Activated naive CD4-positive, alpha-beta T cell treated with anti-CD3 and anti-CD28 coated beads, Interleukin-2, amount 50 U/mL, for 72 hours (primary cell): ENCODE data around the gene CANT1. TPM values are rescaled to one million over a fixed set of nuclear protein-coding genes. Genes with fewer than 3 reads are reported as not detected.
"Not testable (repeated sequence)": the region's sequence is repeated elsewhere in the genome, so short reads cannot be mapped to it uniquely, and the experiment has no call there.

ENCODE experiments used
- ATAC-seq, 2 donors: fragments of 150-1000 bp; cut with Tn5 transposase; 2 replicates each; pipeline ENCODE4 v1.10.0; 2021; ENCODE audit warnings: mild to moderate bottlenecking in 2 of 2, moderate library complexity in 2 of 2
- DNase-seq, 2 donors: peaks; one replicate each; pipeline ENCODE4 v3.0.0; 2021 to 2022; ENCODE audit warnings: low spot score in 2 of 2
- H3K27ac Mint-ChIP-seq, 2 donors: one replicate each; pipeline ENCODE4 v1.8.0; 2022; ENCODE audit warnings: mild to moderate bottlenecking in 2 of 2, mixed read lengths in 2 of 2
- H3K36me3 Mint-ChIP-seq, 2 donors: one replicate each; pipeline ENCODE4 v1.8.0; 2022; ENCODE audit warnings: mixed read lengths in 2 of 2
- H3K9me3 Mint-ChIP-seq, 2 donors: one replicate each; pipeline ENCODE4 v1.8.0; 2022; ENCODE audit warnings: mixed read lengths in 2 of 2
- total RNA-seq, 2 donors: library from RNA; stranded (reverse); gene quantifications; one replicate each; pipeline ENCODE4 v1.2.3, GENCODE V29; 2022

CANT1 gene
- total RNA-seq, 2 donors from 2014 or later: 54.7 to 57.0 TPM

GRCh38 chr17:78952706-78953105 lies 56.9 kb downstream of the CANT1 start:
- Mint-ChIP-seq H3K27ac (no peak overlapping the region), H3K36me3 (peaks cover 9 to 18% of the 10 kb centered on the region in 2 donors), H3K9me3 (peaks cover 4 to 12% of the 10 kb centered on the region in 2 donors)
- DNase-seq (no peak), ATAC-seq (no peak)

GRCh38 chr17:78951967-78952551 lies 57.5 kb downstream of the CANT1 start:
- Mint-ChIP-seq H3K36me3 (peaks cover 9 to 18% of the 10 kb centered on the region in 2 donors), H3K27ac (no peak overlapping the region), H3K9me3 (peaks cover 4 to 12% of the 10 kb centered on the region in 2 donors)
- no peak for DNase-seq
- no peak for ATAC-seq

GRCh38 chr17:78950870-78951269 lies 58.7 kb downstream of the CANT1 start:
- Mint-ChIP-seq H3K36me3 (peaks cover 9 to 18% of the 10 kb centered on the region in 2 donors), H3K9me3 (peaks cover 4 to 12% of the 10 kb centered on the region in 2 donors), H3K27ac (no peak overlapping the region)
- DNase-seq (no peak), ATAC-seq (no peak)

- no peak for ATAC-seq
- DNase-seq: no peak
- H3K36me3 Mint-ChIP-seq: peaks cover 9 to 18% of the 10 kb centered on the region in 2 donors
Observed at GRCh38 chr17:78947235-78948149, 62.1 kb downstream of the CANT1 start.

GRCh38 chr17:78946631-78947030 lies 62.9 kb downstream of the CANT1 start:
- ATAC-seq (no peak), DNase-seq (no peak)
- Mint-ChIP-seq H3K9me3 (peaks cover 4 to 12% of the 10 kb centered on the region in 2 donors), H3K27ac (no peak overlapping the region), H3K36me3 (peaks cover 9 to 18% of the 10 kb centered on the region in 2 donors)

More at GRCh38 chr17:78947235-78948149, 62.1 kb downstream of the CANT1 start:
- Mint-ChIP-seq H3K27ac (peak overlapping the region in 1 of 2 donors; percentile 14), H3K9me3 (peaks cover 4 to 12% of the 10 kb centered on the region in 2 donors)

GRCh38 chr17:78946131-78946530 lies 63.4 kb downstream of the CANT1 start:
- Mint-ChIP-seq H3K36me3 (peaks cover 9 to 14% of the 10 kb centered on the region in 2 donors), H3K9me3 (peaks cover 4 to 12% of the 10 kb centered on the region in 2 donors), H3K27ac (no peak overlapping the region)
- ATAC-seq (no peak), DNase-seq (no peak)

GRCh38 chr17:78945455-78945854 lies 64.1 kb downstream of the CANT1 start:
- ATAC-seq, H3K9me3 Mint-ChIP-seq, H3K27ac Mint-ChIP-seq, DNase-seq, H3K36me3 Mint-ChIP-seq: not testable (repeated sequence)

GRCh38 chr17:78944956-78945355 lies 64.6 kb downstream of the CANT1 start:
- H3K36me3 Mint-ChIP-seq: peaks cover 0 to 2% of the 10 kb centered on the region in 2 donors
- DNase-seq (no peak), ATAC-seq (no peak)
- no peak overlapping the region for H3K27ac Mint-ChIP-seq
- peaks cover 0 to 1% of the 10 kb centered on the region in 2 donors for H3K9me3 Mint-ChIP-seq

GRCh38 chr17:78944026-78944425 lies 65.5 kb downstream of the CANT1 start:
- no peak for DNase-seq
- no peaks in the 10 kb centered on the region for H3K36me3 Mint-ChIP-seq
- H3K27ac Mint-ChIP-seq: no peak overlapping the region
- no peaks in the 10 kb centered on the region for H3K9me3 Mint-ChIP-seq
- no peak for ATAC-seq

Other genes starting within 250 kb of the CANT1 start
- gene CYTH1, start 227.5 kb downstream of the CANT1 start, total RNA-seq: 100 to 1,000 TPM in 1 of 2 donors, 10 to 100 TPM in 1; 82.6 to 148 TPM
- gene USP36, start 168.9 kb downstream of the CANT1 start, total RNA-seq: 10 to 100 TPM; 82.2 to 88.1 TPM
- gene CEP295NL, start 106.6 kb downstream of the CANT1 start, total RNA-seq: under 1 TPM in 1 of 2 donors, not detected in 1; 0.61 TPM
- gene TIMP2, start 84.4 kb downstream of the CANT1 start, total RNA-seq: 1 to 10 TPM; 1.1 TPM
- gene LGALS3BP, start 29.8 kb downstream of the CANT1 start, total RNA-seq: 10 to 100 TPM; 71.3 to 95.6 TPM
- not detected for gene C1QTNF1, start 14.4 kb upstream of the CANT1 start, total RNA-seq
- 10 to 100 TPM; 31.5 to 40.5 TPM for gene ENGASE, start 65.1 kb upstream of the CANT1 start, total RNA-seq